GM10266 (cell line): ENCODE measurements around the gene ECEL1.

Experiments
- DNase-seq: peaks from one replicate; pipeline ENCODE4 v3.0.0; 2012; ENCODE audit errors: extremely low spot score
- CTCF ChIP-seq: IDR thresholded peaks from 2 replicates; pipeline ENCODE4 v1.5.1; 2012; ENCODE audit warnings: mild to moderate bottlenecking, low read depth; ENCODE audit not compliant: control insufficient read depth, insufficient read depth; ENCODE audit errors: missing control alignments

ECEL1 gene

GRCh38 chr2:232460171-232460570, 27.5 kb downstream of the ECEL1 start:
- DNase-seq, result no peak
- no peak for TF ChIP-seq CTCF

- no peak for DNase-seq
- no peak for TF ChIP-seq CTCF
These were observed 28.1 kb downstream of the ECEL1 start for GRCh38 chr2:232459419-232460035.

GRCh38 chr2:232458661-232459418, 28.8 kb downstream of the ECEL1 start:
- DNase-seq, result no peak
- TF ChIP-seq CTCF, result no peak

- no peak for TF ChIP-seq CTCF
- DNase-seq, result no peak
These were observed 29.5 kb downstream of the ECEL1 start for GRCh38 chr2:232458051-232458660.

GRCh38 chr2:232457121-232458011, 30.3 kb downstream of the ECEL1 start:
- TF ChIP-seq CTCF, result no peak
- DNase-seq, result no peak

- DNase-seq, result no peak
- no peak for TF ChIP-seq CTCF
These were observed 31.1 kb downstream of the ECEL1 start for GRCh38 chr2:232456296-232457120.
